Measurements from ENCODE around the gene VGF.
"Not testable (repeated sequence)": the region's sequence is repeated elsewhere in the genome, so short reads cannot be mapped to it uniquely, and the experiment has no call there.

Gene VGF

GRCh38 chr7:101200504-101200861 is 35.1 kb upstream of the VGF start:
- in situ Hi-C loops (cut with HindIII; ENCODE audit: low sequenced_read_pairs), result no loop called here
- no peak for TF ChIP-seq CTCF (IDR thresholded peaks at IDR 0.05; ENCODE audit: low read depth, low read length)
- no peak overlapping the region for H3K4me3 ChIP-seq (ENCODE audit: low read depth, low read length)
- no peak for DNase-seq (ENCODE audit: low read depth, low spot score)

GRCh38 chr7:101199522-101199921 is 34.2 kb upstream of the VGF start:
- in situ Hi-C loops (cut with HindIII; ENCODE audit: low sequenced_read_pairs); DNase-seq (ENCODE audit: low read depth, low spot score); H3K4me3 ChIP-seq (ENCODE audit: low read depth, low read length): not testable (repeated sequence)

GRCh38 chr7:101198476-101198875 is 33.1 kb upstream of the VGF start:
- H3K4me3 ChIP-seq (ENCODE audit: low read depth, low read length), result no peak overlapping the region
- in situ Hi-C loops (cut with HindIII; ENCODE audit: low sequenced_read_pairs), result no loop called here
- DNase-seq (ENCODE audit: low read depth, low spot score), result no peak
- TF ChIP-seq CTCF (IDR thresholded peaks at IDR 0.05; ENCODE audit: low read depth, low read length), result no peak

GRCh38 chr7:101197991-101198390 is 32.6 kb upstream of the VGF start:
- in situ Hi-C loops (cut with HindIII; ENCODE audit: low sequenced_read_pairs), result no loop called here
- TF ChIP-seq CTCF (IDR thresholded peaks at IDR 0.05; ENCODE audit: low read depth, low read length), result no peak

GRCh38 chr7:101195884-101196283 is 30.5 kb upstream of the VGF start:
- in situ Hi-C loops (cut with HindIII; ENCODE audit: low sequenced_read_pairs), result no loop called here

More at GRCh38 chr7:101197991-101198390, 32.6 kb upstream of the VGF start:
- H3K4me3 ChIP-seq (ENCODE audit: low read depth, low read length), result no peak overlapping the region
- no peak for DNase-seq (ENCODE audit: low read depth, low spot score)

GRCh38 chr7:101189109-101189508 is 23.7 kb upstream of the VGF start:
- no peak overlapping the region for H3K4me3 ChIP-seq (ENCODE audit: low read depth, low read length)
- in situ Hi-C loops (cut with HindIII; ENCODE audit: low sequenced_read_pairs), result no loop called here
- no peak for TF ChIP-seq CTCF (IDR thresholded peaks at IDR 0.05; ENCODE audit: low read depth, low read length)
- no peak for DNase-seq (ENCODE audit: low read depth, low spot score)

More at GRCh38 chr7:101195884-101196283, 30.5 kb upstream of the VGF start:
- no peak for DNase-seq (ENCODE audit: low read depth, low spot score)
- no peak overlapping the region for H3K4me3 ChIP-seq (ENCODE audit: low read depth, low read length)
- TF ChIP-seq CTCF (IDR thresholded peaks at IDR 0.05; ENCODE audit: low read depth, low read length), result no peak

- in situ Hi-C loops (cut with HindIII; ENCODE audit: low sequenced_read_pairs), result no loop called here
- no peak overlapping the region for H3K4me3 ChIP-seq (ENCODE audit: low read depth, low read length)
- DNase-seq (ENCODE audit: low read depth, low spot score), result no peak
- no peak for TF ChIP-seq CTCF (IDR thresholded peaks at IDR 0.05; ENCODE audit: low read depth, low read length)
Observed at GRCh38 chr7:101186844-101187428, 21.6 kb upstream of the VGF start.

Measured in astrocyte of the spinal cord (primary cell).